Measurements from ENCODE around the gene AP1S3.

Gene AP1S3

DNA sequence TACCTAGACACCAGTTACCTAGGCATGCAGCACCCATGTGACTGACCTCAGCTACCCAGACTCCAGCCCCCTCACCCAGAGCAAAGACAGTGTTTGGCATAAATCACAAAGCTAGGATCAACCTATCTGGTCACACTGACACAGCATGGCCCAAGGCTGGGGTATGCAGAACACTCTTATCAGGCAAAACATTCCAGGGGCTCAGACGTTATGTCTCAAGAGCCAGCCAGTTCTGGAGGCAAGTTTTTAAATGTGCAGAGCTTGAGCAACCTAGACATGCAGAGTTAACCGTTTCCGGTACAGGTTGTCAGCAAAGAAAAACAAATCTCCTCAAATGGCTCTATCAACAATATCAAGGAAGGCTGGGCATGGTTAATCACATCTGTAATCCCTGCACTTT lies 92.8 kb downstream of the AP1S3 start:
- no peaks in the 10 kb centered on the region for H3K4me1 Mint-ChIP-seq (ENCODE audit: low read depth)
- peaks cover 29% of the 10 kb centered on the region for H3K27me3 Mint-ChIP-seq
- no peak overlapping the region for H3K4me3 Mint-ChIP-seq
- no peak for DNase-seq
- no peak overlapping the region for H3K27ac Mint-ChIP-seq
- H3K36me3 Mint-ChIP-seq (ENCODE audit: low read depth), result no peaks in the 10 kb centered on the region
- H3K9me3 Mint-ChIP-seq, result no peaks in the 10 kb centered on the region

DNA sequence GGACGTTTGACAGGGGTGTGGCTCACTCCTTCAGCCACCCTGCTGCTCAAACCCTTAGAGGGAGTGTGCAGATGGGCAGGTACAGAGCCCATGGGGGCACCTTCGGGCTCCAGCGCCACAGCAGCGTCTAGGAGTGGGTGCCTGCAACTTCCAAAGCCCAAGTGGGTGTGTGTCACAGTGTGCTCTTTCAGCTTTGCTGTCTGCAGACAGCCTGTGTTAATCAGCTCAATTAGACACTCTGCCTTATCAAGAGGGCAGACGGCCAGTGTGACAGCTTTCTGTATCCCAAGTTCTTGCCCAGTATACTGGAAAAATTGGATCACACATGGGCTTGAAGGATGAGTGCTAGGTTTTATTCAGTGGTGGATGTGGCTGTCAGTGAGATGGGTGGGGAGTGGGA lies 96.7 kb downstream of the AP1S3 start:
- Mint-ChIP-seq H3K9me3 (no peaks in the 10 kb centered on the region), H3K4me3 (no peak overlapping the region), H3K4me1 (ENCODE audit: low read depth) (no peaks in the 10 kb centered on the region), H3K36me3 (ENCODE audit: low read depth) (no peaks in the 10 kb centered on the region), H3K27ac (no peak overlapping the region), H3K27me3 (peaks cover 12% of the 10 kb centered on the region)
- DNase-seq, result no peak

DNA sequence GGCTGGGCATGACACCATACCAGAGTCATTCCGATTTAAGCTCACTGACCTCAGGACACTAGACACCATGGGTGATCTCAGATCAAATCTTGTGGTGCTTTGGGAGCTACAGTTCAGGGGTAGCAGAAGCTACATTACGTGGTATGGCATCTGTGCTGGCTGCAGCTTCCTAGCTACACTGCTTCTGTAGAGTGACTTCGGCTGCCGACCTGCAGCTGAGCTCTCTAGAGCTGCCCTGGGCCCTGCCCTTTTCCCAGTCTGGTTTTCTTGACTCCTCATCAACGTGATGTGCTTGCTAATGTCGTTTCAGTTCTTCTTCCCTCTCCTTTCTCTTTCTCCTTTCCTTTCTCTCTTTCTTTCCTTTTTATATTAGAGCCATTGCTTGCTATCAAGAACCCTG lies 100.2 kb downstream of the AP1S3 start:
- Mint-ChIP-seq H3K9me3 (no peaks in the 10 kb centered on the region), H3K4me1 (ENCODE audit: low read depth) (no peaks in the 10 kb centered on the region), H3K27ac (no peak overlapping the region), H3K4me3 (no peak overlapping the region), H3K36me3 (ENCODE audit: low read depth) (no peaks in the 10 kb centered on the region), H3K27me3 (peaks cover 2% of the 10 kb centered on the region)
- no peak for DNase-seq

DNA sequence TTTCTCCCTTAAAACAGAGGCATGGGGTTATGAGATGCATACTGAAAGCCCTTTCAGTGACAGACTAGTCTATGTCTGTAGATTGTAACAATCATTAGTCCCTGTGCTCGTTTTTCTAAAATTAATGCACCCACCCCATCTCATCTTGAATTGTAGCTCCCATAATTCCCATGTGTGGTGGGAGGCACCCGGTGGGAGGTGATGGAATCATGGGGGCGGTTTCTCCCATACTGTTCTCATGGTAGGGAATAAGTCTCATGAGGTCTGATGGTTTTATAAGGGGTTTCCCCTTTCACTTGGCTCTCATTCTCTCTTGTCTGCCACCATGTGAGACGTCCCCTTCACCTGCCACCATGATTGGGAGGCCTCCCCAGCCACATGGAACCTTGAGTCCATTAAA lies 100.9 kb downstream of the AP1S3 start:
- H3K27ac Mint-ChIP-seq, result no peak overlapping the region
- no peak for DNase-seq
- no peak overlapping the region for H3K4me3 Mint-ChIP-seq
- H3K36me3 Mint-ChIP-seq (ENCODE audit: low read depth), result no peaks in the 10 kb centered on the region
- no peaks in the 10 kb centered on the region for H3K9me3 Mint-ChIP-seq
- H3K27me3 Mint-ChIP-seq, result peaks cover 2% of the 10 kb centered on the region
- no peaks in the 10 kb centered on the region for H3K4me1 Mint-ChIP-seq (ENCODE audit: low read depth)

DNA sequence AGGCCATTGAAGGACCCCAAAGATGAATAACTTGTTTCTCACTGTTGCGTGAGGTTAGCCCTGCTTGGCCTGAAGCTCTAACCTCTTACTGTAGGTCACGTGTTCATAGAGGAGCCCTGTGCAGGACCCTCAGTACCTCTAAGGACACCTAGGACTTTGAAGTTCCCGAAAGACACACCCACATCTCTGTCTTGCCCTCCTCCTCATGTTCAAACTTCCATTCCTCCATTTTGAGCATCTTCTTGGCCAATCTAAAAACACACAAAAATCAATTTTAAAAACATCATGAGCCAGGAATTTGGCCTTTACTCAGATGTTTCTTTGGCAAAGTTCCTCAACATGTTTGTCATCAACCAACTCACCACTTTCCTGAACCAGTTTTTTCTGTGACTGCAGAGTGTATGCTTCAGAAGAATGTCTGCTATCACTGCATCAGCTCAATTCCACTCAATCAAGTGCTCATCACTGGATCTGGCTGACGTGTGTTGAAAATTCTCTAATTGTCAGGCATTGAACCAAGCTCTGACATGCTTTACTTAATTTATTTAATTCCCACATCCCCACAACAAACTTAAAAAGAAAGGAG lies 101.6 kb downstream of the AP1S3 start:
- Mint-ChIP-seq H3K9me3 (no peaks in the 10 kb centered on the region), H3K4me3 (no peak overlapping the region), H3K27ac (no peak overlapping the region), H3K4me1 (ENCODE audit: low read depth) (no peaks in the 10 kb centered on the region), H3K36me3 (ENCODE audit: low read depth) (no peaks in the 10 kb centered on the region), H3K27me3 (peaks cover 2% of the 10 kb centered on the region)
- no peak for DNase-seq

DNA sequence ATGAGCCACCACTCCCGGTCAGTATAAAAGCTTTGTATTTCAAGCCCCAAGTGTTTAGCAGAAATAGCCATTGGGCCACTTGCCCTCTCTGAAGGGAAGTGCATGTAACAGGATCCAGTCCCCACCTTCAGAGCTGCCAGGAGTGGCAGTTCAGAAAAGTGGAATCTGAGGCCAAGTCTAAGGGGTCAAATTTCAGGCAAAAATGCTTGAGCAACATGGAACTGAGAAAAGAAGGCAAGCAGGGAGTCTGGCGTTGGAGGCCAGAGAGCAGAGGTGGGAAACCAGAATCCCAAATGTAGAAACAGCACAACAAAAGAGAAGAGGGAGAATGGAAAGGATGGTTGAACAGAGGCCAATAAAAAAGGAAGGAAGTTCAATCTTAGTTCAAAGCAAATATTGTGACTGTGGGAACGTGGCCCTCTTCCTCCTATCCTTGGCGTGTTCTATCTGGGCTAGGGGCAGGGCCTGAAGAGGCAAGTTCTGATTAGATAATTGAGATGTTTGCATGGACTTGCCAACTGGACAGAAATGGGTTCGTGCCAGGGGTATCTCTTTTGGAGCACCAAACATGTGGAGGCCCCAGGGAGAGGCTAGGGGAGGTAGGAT lies 102.2 kb downstream of the AP1S3 start:
- Mint-ChIP-seq H3K36me3 (ENCODE audit: low read depth) (no peaks in the 10 kb centered on the region), H3K4me3 (no peak overlapping the region), H3K27ac (no peak overlapping the region), H3K4me1 (ENCODE audit: low read depth) (no peaks in the 10 kb centered on the region), H3K27me3 (peaks cover under 1% of the 10 kb centered on the region), H3K9me3 (no peaks in the 10 kb centered on the region)
- no peak for DNase-seq

DNA sequence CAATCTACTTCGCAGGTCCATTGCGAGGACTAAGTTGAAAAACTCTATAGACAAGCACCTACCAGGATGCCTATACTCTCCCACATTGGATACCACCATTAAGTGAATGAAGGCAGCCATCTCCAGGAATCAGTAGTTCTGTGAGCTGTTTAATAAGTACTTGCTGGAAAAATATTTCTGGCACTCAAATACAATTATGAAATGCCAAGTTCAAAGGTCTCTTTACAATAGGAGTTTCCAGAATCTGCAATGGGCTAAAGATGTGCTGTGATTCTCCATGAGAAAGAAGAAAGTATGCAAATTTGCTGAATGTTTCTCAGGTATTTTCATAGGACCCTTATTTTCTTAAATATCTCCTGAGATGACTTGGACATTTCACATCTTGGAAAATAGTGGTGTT lies 103.0 kb downstream of the AP1S3 start:
- Mint-ChIP-seq H3K36me3 (ENCODE audit: low read depth) (no peaks in the 10 kb centered on the region), H3K9me3 (no peaks in the 10 kb centered on the region), H3K4me3 (no peak overlapping the region), H3K4me1 (ENCODE audit: low read depth) (no peaks in the 10 kb centered on the region), H3K27ac (no peak overlapping the region), H3K27me3 (no peaks in the 10 kb centered on the region)
- DNase-seq, result no peak

DNA sequence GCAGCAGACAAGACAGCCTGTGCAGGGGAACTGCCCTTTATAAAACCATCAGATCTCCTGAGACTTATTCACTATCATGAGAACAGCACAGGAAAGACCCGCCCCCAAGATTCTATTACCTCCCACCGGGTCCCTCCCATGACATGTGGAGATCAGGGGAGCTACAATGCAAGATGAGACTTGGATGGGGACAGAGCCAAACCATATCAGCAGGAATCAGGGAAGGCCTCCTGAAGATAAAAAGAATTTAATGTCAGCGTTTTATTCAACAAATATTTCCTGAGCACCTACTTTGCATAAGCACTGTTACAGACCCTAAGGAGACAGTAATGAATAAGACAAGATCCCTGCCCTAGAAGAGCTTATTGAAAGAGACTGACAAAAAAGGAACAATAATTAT lies 105.0 kb downstream of the AP1S3 start:
- Mint-ChIP-seq H3K36me3 (ENCODE audit: low read depth) (no peaks in the 10 kb centered on the region), H3K4me3 (no peak overlapping the region), H3K27me3 (no peaks in the 10 kb centered on the region), H3K4me1 (ENCODE audit: low read depth) (no peaks in the 10 kb centered on the region), H3K27ac (no peak overlapping the region), H3K9me3 (no peaks in the 10 kb centered on the region)
- no peak for DNase-seq

DNA sequence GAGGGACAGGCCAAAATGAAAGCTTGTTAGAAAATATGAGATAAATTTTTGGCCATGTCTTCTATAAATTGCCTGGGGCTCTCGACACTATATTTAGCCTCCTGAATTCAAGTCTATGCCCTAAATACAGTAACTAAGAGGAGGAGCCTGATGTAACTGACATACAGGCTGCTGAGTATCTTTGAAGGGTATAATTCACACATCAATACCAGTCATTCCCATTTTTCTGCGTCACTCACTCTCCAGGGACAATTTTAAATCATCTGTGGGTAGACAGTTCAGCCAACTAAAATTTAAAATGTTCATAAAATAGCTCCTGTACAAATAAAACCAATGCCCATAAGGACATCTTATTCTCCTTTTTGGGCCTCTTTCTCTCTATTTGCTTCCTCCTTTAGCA lies 105.9 kb downstream of the AP1S3 start:
- Mint-ChIP-seq H3K27me3 (no peaks in the 10 kb centered on the region), H3K9me3 (no peaks in the 10 kb centered on the region), H3K4me3 (no peak overlapping the region), H3K4me1 (ENCODE audit: low read depth) (no peaks in the 10 kb centered on the region), H3K27ac (no peak overlapping the region), H3K36me3 (ENCODE audit: low read depth) (no peaks in the 10 kb centered on the region)
- DNase-seq, result no peak

DNA sequence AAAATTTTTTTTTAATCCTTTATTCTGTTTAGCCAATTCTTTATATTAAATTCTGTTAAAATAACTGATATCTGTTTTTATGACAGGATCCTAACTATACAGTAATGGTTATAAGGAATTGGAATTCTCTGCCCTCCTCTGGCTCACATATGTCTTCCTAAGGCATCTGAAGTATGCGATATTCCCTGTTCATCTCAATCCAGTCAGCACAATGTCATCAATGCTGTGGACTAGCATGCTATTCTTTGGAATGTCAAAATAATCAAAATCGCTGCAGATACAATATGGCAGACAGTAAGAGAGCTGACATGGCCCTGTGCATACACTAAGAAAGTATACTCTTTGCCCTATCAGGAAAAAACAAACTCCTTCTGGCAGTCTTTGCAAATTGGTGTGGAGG lies 107.6 kb downstream of the AP1S3 start:
- Mint-ChIP-seq H3K27me3 (no peaks in the 10 kb centered on the region), H3K27ac (no peak overlapping the region), H3K4me1 (ENCODE audit: low read depth) (no peaks in the 10 kb centered on the region), H3K36me3 (ENCODE audit: low read depth) (no peaks in the 10 kb centered on the region), H3K4me3 (no peak overlapping the region), H3K9me3 (no peaks in the 10 kb centered on the region)
- no peak for DNase-seq

DNA sequence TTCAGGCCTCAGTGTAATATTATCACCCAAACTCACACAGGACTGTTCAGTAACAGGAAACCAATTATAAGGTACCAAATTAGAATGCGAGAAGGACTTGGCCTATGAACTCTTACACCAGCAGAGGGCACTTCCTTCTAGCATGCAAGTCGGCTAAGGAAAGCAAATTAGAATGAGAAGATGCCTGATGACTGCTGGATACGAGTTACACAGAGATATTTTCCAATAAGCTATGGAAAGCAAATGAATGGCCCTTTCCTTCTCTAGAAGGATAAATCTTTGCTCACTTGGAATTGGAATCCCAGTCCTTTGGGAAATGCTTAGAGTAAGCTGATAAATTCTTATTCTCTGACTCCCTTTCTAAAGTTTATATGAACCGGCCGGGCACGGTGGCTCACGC lies 109.8 kb downstream of the AP1S3 start:
- Mint-ChIP-seq H3K27ac (no peak overlapping the region), H3K36me3 (ENCODE audit: low read depth) (no peaks in the 10 kb centered on the region), H3K27me3 (peaks cover 2% of the 10 kb centered on the region), H3K4me1 (ENCODE audit: low read depth) (no peaks in the 10 kb centered on the region), H3K9me3 (no peaks in the 10 kb centered on the region), H3K4me3 (no peak overlapping the region)
- no peak for DNase-seq

DNA sequence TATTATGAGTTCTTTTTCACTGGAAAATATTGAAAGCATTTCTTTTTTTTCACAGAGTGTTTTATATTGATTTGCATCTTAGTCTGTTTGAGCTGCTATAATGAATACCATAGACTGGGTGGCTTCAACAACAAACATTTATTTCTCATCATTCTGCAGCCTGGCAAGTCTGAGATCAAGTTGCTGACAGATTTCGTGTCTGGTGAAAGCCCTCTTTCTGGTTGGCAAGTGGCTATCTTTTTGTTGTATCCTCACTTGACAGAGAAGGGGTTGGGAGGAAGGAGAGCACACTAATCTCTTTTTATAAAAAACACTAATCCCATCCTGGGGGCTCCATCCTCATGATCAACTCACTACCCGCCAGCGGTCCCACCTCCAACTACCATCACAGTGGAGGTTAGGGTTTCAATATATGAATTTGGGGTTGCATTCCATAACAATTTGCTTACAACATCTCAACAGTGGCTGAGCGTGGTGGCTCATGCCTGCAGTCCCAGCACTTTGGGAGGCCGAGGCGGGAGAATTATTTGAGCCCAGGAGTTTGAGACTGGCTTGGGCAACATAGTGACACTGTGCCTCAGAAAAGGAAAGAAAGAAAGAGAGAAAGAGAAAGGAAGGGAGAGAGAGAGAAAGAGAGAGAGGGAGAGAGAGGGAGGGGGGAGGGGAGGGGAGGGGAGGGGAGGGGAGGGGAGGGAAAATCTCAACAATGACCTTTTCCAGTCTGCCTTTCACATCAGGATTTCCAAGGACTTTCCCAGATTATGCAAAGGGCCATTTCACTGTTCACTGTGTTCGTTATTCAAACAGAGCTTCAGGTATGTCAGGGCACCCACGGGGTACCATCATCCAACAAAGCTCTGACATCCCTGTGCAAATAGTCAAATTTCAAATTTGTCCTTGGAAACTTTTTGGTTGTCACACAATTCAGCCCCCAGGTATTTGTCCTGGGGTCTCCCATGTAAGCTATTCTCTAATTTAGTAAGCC lies 111.1 kb downstream of the AP1S3 start:
- H3K4me3 Mint-ChIP-seq, result no peak overlapping the region
- H3K36me3 Mint-ChIP-seq (ENCODE audit: low read depth), result no peaks in the 10 kb centered on the region
- no peaks in the 10 kb centered on the region for H3K9me3 Mint-ChIP-seq
- peaks cover 7% of the 10 kb centered on the region for H3K27me3 Mint-ChIP-seq
- DNase-seq, result no peak
- no peak overlapping the region for H3K27ac Mint-ChIP-seq
- H3K4me1 Mint-ChIP-seq (ENCODE audit: low read depth), result no peaks in the 10 kb centered on the region

DNA sequence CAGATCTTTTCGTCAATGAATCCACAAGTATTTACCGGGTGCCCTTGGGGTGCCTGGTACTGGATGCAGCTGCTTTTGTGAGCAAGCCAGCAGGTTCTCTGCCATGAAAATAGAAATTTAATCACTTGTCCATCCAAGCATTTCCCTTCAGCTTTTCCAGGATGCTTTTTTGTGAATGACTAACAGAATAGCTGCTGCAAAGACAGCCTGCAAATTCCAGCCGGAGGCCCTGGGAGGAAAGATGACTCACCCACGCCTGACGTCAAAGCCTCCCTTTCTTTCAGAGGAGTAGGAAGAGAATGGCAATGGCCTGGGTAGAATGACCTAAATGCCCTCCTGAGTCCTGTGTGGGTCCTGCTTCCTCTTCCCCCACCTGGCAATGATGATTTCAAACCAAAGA lies 111.9 kb downstream of the AP1S3 start:
- no peak for DNase-seq
- H3K27ac Mint-ChIP-seq, result no peak overlapping the region
- H3K9me3 Mint-ChIP-seq, result no peaks in the 10 kb centered on the region
- no peak overlapping the region for H3K4me3 Mint-ChIP-seq
- H3K36me3 Mint-ChIP-seq (ENCODE audit: low read depth), result no peaks in the 10 kb centered on the region
- H3K4me1 Mint-ChIP-seq (ENCODE audit: low read depth), result no peaks in the 10 kb centered on the region
- peaks cover 7% of the 10 kb centered on the region for H3K27me3 Mint-ChIP-seq

DNA sequence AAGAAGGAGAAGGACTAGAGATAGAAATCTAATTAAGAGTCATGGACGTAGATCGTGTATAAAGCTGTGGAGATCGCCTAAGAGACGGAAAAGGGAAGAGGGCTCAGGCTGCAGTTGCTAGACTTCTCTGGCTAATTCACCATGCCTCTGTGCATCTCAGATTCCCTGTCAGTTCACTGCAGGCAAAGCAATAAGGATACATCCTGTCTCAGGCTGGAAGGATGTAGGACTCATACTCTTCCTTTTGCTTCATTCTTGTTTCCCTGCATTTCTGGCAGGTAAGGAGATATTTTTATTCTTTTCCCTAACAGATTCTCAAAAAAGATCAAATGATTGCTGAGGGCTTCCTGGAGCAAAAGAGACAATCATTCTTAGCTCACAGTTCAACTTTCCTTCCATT lies 112.5 kb downstream of the AP1S3 start:
- no peak for DNase-seq
- H3K27me3 Mint-ChIP-seq, result peaks cover 7% of the 10 kb centered on the region
- H3K36me3 Mint-ChIP-seq (ENCODE audit: low read depth), result no peaks in the 10 kb centered on the region
- no peak overlapping the region for H3K4me3 Mint-ChIP-seq
- no peaks in the 10 kb centered on the region for H3K4me1 Mint-ChIP-seq (ENCODE audit: low read depth)
- no peaks in the 10 kb centered on the region for H3K9me3 Mint-ChIP-seq
- H3K27ac Mint-ChIP-seq, result no peak overlapping the region

DNA sequence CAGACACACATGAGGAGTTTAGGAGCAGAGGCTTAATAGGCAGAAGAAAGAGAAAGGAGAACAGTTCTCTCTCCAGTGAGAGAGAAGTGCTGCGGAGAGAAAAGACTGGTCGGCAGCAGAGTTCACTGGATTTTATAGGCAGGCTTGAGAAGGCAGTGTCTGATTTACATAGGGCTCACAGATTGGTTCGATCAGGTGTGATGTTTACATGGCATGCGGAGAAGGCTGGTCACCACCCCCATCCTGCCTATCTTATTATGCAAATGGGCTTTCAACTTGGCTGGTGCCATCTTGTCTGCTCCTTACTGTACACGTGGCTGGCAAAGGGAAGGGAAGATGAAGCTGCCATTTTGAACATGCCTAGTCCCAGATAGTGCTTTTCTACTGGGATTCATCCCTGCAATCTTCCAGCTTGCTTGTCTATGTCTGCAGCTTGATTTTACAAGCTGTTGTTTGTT lies 113.4 kb downstream of the AP1S3 start:
- Mint-ChIP-seq H3K36me3 (ENCODE audit: low read depth) (no peaks in the 10 kb centered on the region), H3K27ac (no peak overlapping the region), H3K27me3 (peaks cover 7% of the 10 kb centered on the region), H3K4me3 (no peak overlapping the region), H3K4me1 (ENCODE audit: low read depth) (no peaks in the 10 kb centered on the region), H3K9me3 (no peaks in the 10 kb centered on the region)
- no peak for DNase-seq
